Type B pancreatic cell (in vitro differentiated cells): ENCODE results near the gene ZNF208. TPM values are rescaled to one million over a fixed set of nuclear protein-coding genes. Genes with fewer than 3 reads are reported as not detected.
"Not testable (repeated sequence)": the region's sequence is repeated elsewhere in the genome, so short reads cannot be mapped to it uniquely, and the experiment has no call there.

Experiments
- DNase-seq: peaks from one replicate; pipeline ENCODE4 v3.0.0; 2021; ENCODE audit warnings: mixed read lengths; ENCODE audit not compliant: unreplicated experiment; ENCODE audit errors: extremely low spot score
- H3K27ac Mint-ChIP-seq: 2 replicates; pipeline ENCODE4 v1.8.0; 2021; ENCODE audit warnings: mild to moderate bottlenecking, mixed read lengths
- H3K27me3 Mint-ChIP-seq: 2 replicates; pipeline ENCODE4 v1.8.0; 2021; ENCODE audit warnings: mixed read lengths
- H3K36me3 Mint-ChIP-seq: 2 replicates; pipeline ENCODE4 v1.8.0; 2021; ENCODE audit warnings: mixed read lengths
- H3K4me1 Mint-ChIP-seq: one replicate; pipeline ENCODE4 v1.8.0; 2021; ENCODE audit warnings: mixed read lengths; ENCODE audit not compliant: unreplicated experiment
- H3K4me3 Mint-ChIP-seq: 2 replicates; pipeline ENCODE4 v1.8.0; 2021; ENCODE audit warnings: mild to moderate bottlenecking, mixed read lengths
- H3K9me3 Mint-ChIP-seq: 2 replicates; pipeline ENCODE4 v1.8.0; 2021; ENCODE audit warnings: mixed read lengths
- CTCF ChIP-seq: fragments of 200-600 bp; sonication (generic); conservative IDR thresholded peaks from 2 replicates; pipeline ENCODE4 v1.5.0; 2021; ENCODE audit warnings: antibody characterized with exemption, mild to moderate bottlenecking
- long read RNA-seq: library from polyadenylated mRNA; unstranded; transcript quantifications from one replicate; pipeline ENCODE4 v2.0.0, GENCODE V29; 2020
- total RNA-seq: library from RNA; stranded (reverse); gene quantifications from 2 replicates; pipeline ENCODE4 v1.2.1, GENCODE V29; 2021; ENCODE audit warnings: low replicate concordance

ZNF208 gene
- total RNA-seq = not detected in 2 replicates
- long read RNA-seq = 0 reads

DNA sequence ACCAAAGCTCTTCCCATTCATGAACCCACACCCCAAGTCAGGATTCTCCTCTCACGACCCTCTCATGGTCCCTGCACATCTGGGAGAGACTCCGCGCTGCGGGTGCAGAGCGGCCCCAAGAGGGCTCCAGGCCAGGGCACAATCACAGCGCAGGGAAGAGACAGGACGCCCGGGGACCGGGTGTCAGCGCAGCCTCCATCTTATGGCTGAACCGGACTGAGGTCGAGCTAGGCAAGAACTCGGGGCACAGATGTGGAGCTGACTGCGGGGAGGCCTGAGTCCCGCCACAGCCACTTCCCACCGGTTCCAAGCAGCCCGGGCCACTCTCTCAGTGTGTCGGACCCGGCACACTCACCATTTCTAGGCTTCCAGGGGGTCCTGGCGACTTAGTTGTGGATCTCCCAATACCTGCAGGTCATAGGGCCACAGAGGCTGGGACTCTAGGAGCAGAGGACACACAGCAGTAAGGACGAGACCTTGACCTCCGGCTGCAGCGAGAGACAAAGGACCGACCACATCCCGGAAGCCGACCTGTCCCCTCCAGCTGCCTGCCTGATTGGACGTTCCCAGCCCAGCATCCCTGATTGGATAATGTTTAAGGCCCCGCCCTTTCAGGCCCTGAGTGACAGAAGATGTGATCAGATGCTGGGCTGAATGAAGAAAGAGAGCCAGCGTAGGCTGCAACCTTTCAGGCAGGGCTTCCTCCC is at the start of gene ZNF208:
Gene ZNF208 (minus strand): TSS at position 507 of the 707 bp plus-strand sequence. CDS start 149 bp downstream, at position 358.
- DNase-seq, H3K4me1 Mint-ChIP-seq, H3K36me3 Mint-ChIP-seq, H3K4me3 Mint-ChIP-seq, H3K27me3 Mint-ChIP-seq, H3K27ac Mint-ChIP-seq, H3K9me3 Mint-ChIP-seq: not testable (repeated sequence)

GRCh38 chr19:22052644-22053013 is 41.9 kb upstream of the ZNF208 start:
- H3K27me3 Mint-ChIP-seq = no peaks in the 10 kb centered on the region
- no peak overlapping the region for H3K27ac Mint-ChIP-seq
- TF ChIP-seq CTCF = no peak
- DNase-seq = peak; percentile 31
- H3K4me1 Mint-ChIP-seq = no peaks in the 10 kb centered on the region
- H3K4me3 Mint-ChIP-seq = no peak overlapping the region
- no peaks in the 10 kb centered on the region for H3K36me3 Mint-ChIP-seq
- H3K9me3 Mint-ChIP-seq = no peaks in the 10 kb centered on the region

GRCh38 chr19:22041151-22041550 is 30.4 kb upstream of the ZNF208 start:
- H3K27me3 Mint-ChIP-seq, H3K4me3 Mint-ChIP-seq, H3K4me1 Mint-ChIP-seq, H3K36me3 Mint-ChIP-seq, DNase-seq, H3K27ac Mint-ChIP-seq: not testable (repeated sequence)
- peaks cover 25% of the 10 kb centered on the region for H3K9me3 Mint-ChIP-seq

DNA sequence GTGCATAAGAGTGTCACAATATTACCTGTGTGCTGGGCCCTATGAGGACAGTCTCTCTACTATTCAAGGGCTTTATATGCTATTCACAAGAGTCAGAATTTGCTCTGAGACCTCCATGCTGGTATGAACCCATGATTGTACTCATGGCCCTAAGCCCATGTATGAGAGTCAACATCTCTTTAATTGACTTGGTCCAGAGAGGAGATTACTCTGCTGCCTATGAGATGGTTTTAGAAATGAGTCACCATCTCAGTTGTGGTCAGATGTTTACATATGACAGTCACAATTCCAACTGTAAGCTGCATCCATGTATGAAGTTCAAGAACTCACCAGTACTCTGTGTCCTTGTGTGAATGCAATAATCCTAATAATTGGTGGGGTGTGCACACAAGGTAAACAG is 19.9 kb upstream of the ZNF208 start:
- Mint-ChIP-seq H3K27ac (no peak overlapping the region), H3K36me3 (no peaks in the 10 kb centered on the region), H3K4me1 (no peaks in the 10 kb centered on the region), H3K27me3 (no peaks in the 10 kb centered on the region), H3K9me3 (peaks cover 29% of the 10 kb centered on the region), H3K4me3 (no peak overlapping the region)
- DNase-seq = no peak
- TF ChIP-seq CTCF = no peak

GRCh38 chr19:22026687-22027086 is 15.9 kb upstream of the ZNF208 start:
- no peak overlapping the region for H3K27ac Mint-ChIP-seq
- no peaks in the 10 kb centered on the region for H3K4me1 Mint-ChIP-seq
- no peaks in the 10 kb centered on the region for H3K27me3 Mint-ChIP-seq
- TF ChIP-seq CTCF = no peak
- H3K9me3 Mint-ChIP-seq = peaks cover 22% of the 10 kb centered on the region
- no peak for DNase-seq
- no peaks in the 10 kb centered on the region for H3K36me3 Mint-ChIP-seq
- H3K4me3 Mint-ChIP-seq = no peak overlapping the region

- H3K9me3 Mint-ChIP-seq = peaks cover 22% of the 10 kb centered on the region
- not testable (repeated sequence) for H3K27ac Mint-ChIP-seq, DNase-seq, H3K36me3 Mint-ChIP-seq, H3K4me3 Mint-ChIP-seq, H3K4me1 Mint-ChIP-seq, H3K27me3 Mint-ChIP-seq
Measured at GRCh38 chr19:22025539-22025938, 14.8 kb upstream of the ZNF208 start.

DNA sequence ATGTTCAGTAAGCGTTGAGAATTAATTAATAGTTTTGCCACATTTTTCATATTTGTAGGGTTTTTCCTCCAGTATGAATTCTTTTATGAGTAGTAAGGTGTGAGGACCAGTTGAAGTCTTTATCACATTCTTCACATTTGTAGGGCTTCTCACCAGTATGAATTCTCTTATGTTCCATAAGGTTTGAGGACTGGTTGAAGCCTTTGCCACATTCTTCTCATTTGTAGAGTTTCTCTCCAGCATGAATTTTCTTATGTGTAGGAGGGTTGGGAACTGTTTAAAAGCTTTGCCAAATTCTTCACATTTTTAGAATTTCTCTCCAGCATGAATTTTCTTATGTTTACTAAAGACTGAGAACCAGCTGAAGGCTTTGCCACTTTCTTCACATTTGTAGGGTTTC is 40.3 kb downstream of the ZNF208 start:
- H3K27me3 Mint-ChIP-seq = no peaks in the 10 kb centered on the region
- no peak overlapping the region for H3K27ac Mint-ChIP-seq
- no peak for TF ChIP-seq CTCF
- peaks cover 27% of the 10 kb centered on the region for H3K9me3 Mint-ChIP-seq
- no peaks in the 10 kb centered on the region for H3K36me3 Mint-ChIP-seq
- no peak overlapping the region for H3K4me3 Mint-ChIP-seq
- no peaks in the 10 kb centered on the region for H3K4me1 Mint-ChIP-seq
- no peak for DNase-seq
